HG03342 (cell line): ENCODE results near the gene BPIFB4.
"Not testable (repeated sequence)": the region's sequence is repeated elsewhere in the genome, so short reads cannot be mapped to it uniquely, and the experiment has no call there.

ENCODE experiments used
- ATAC-seq: cut with Tn5 transposase; IDR thresholded peaks from one replicate; pipeline ENCODE4 v1.9.1; 2021; ENCODE audit warnings: mild to moderate bottlenecking, moderate library complexity; ENCODE audit not compliant: unreplicated experiment

BPIFB4 gene

GRCh38 chr20:33079259-33079658, at the start of gene BPIFB4:
Gene BPIFB4, plus strand, starts transcription at chr20:33079643. Its CDS starts 1,884 bp downstream, at chr20:33081527.
- ATAC-seq = no peak

- no peak for ATAC-seq
Observed at GRCh38 chr20:33030076-33030475, 49.4 kb upstream of the BPIFB4 start.

GRCh38 chr20:33030569-33030968, 48.9 kb upstream of the BPIFB4 start:
- no peak for ATAC-seq

- no peak for ATAC-seq
Observed at GRCh38 chr20:33031531-33031930, 47.9 kb upstream of the BPIFB4 start, which contains the start of gene BPIFB6. Gene BPIFB6, plus strand, starts transcription at chr20:33031648. Its CDS starts 0 bp downstream, at chr20:33031648.

GRCh38 chr20:33032555-33032954, 46.9 kb upstream of the BPIFB4 start:
- ATAC-seq = no peak

GRCh38 chr20:33033381-33033780, 46.1 kb upstream of the BPIFB4 start:
- ATAC-seq = no peak

GRCh38 chr20:33034115-33034514, 45.3 kb upstream of the BPIFB4 start:
- no peak for ATAC-seq

- ATAC-seq = no peak
Observed at GRCh38 chr20:33034901-33035492, 44.4 kb upstream of the BPIFB4 start.

- ATAC-seq = no peak
Observed at GRCh38 chr20:33037456-33037855, 42.0 kb upstream of the BPIFB4 start.

- ATAC-seq = no peak
Observed at GRCh38 chr20:33038243-33038642, 41.2 kb upstream of the BPIFB4 start.

GRCh38 chr20:33042430-33042829, 37.0 kb upstream of the BPIFB4 start:
- no peak for ATAC-seq

GRCh38 chr20:33042983-33043730, 36.3 kb upstream of the BPIFB4 start:
- no peak for ATAC-seq

GRCh38 chr20:33043731-33044181, 35.7 kb upstream of the BPIFB4 start:
- ATAC-seq = no peak

- not testable (repeated sequence) for ATAC-seq
Observed at GRCh38 chr20:33045129-33045721, 34.2 kb upstream of the BPIFB4 start.

GRCh38 chr20:33046412-33046811, 33.0 kb upstream of the BPIFB4 start:
- ATAC-seq = no peak

GRCh38 chr20:33051333-33051732, 28.1 kb upstream of the BPIFB4 start:
- ATAC-seq = no peak

- no peak for ATAC-seq
Observed at GRCh38 chr20:33053291-33054106, 25.9 kb upstream of the BPIFB4 start, which contains the start of gene BPIFB3. Gene BPIFB3, plus strand, starts transcription at chr20:33053903. Its CDS starts 1,533 bp downstream, at chr20:33055436.

GRCh38 chr20:33054381-33054780, 25.1 kb upstream of the BPIFB4 start:
- no peak for ATAC-seq

GRCh38 chr20:33054791-33055190, 24.7 kb upstream of the BPIFB4 start:
- ATAC-seq = no peak

- no peak for ATAC-seq
Observed at GRCh38 chr20:33059136-33059535, 20.3 kb upstream of the BPIFB4 start.
